ENCODE data around the gene BACE2.

The BACE2 gene

GRCh38 chr21:41152147-41152546 lies 15.8 kb upstream of the BACE2 start:
- H3K4me3 ChIP-seq (ENCODE audit: low read depth in 1 of 2, low read length in 2 of 2), result no peak overlapping the region
- no peaks in the 10 kb centered on the region for H3K9me3 ChIP-seq (ENCODE audit: control insufficient read depth in 1 of 2, low read length in 2 of 2)

GRCh38 chr21:41153443-41153842 lies 14.5 kb upstream of the BACE2 start:
- H3K4me1 ChIP-seq (ENCODE audit: control insufficient read depth in 1 of 2, insufficient read depth in 2 of 2, low read length in 2 of 2), result no peaks in the 10 kb centered on the region
- no peak overlapping the region for H3K4me3 ChIP-seq (ENCODE audit: low read depth in 1 of 2, low read length in 2 of 2)
- H3K27me3 ChIP-seq (ENCODE audit: low read depth, low read length), result no peaks in the 10 kb centered on the region
- peaks cover 4 to 6% of the 10 kb centered on the region in 2 donors for H3K9me3 ChIP-seq (ENCODE audit: control insufficient read depth in 1 of 2, low read length in 2 of 2)
- no peak overlapping the region for H3K27ac ChIP-seq (ENCODE audit: low read length)
- H3K36me3 ChIP-seq (ENCODE audit: control insufficient read depth in 1 of 2, insufficient read depth in 2 of 2, low read length in 2 of 2), result no peaks in the 10 kb centered on the region

More at GRCh38 chr21:41152147-41152546, 15.8 kb upstream of the BACE2 start:
- Histone ChIP-seq H3K36me3 (ENCODE audit: control insufficient read depth in 1 of 2, insufficient read depth in 2 of 2, low read length in 2 of 2) (no peaks in the 10 kb centered on the region), H3K27me3 (ENCODE audit: low read depth, low read length) (no peaks in the 10 kb centered on the region), H3K27ac (ENCODE audit: low read length) (no peak overlapping the region), H3K4me1 (ENCODE audit: control insufficient read depth in 1 of 2, insufficient read depth in 2 of 2, low read length in 2 of 2) (no peaks in the 10 kb centered on the region)

- no peaks in the 10 kb centered on the region for H3K4me1 ChIP-seq (ENCODE audit: control insufficient read depth in 1 of 2, insufficient read depth in 2 of 2, low read length in 2 of 2)
- no peak overlapping the region for H3K4me3 ChIP-seq (ENCODE audit: low read depth in 1 of 2, low read length in 2 of 2)
- no peak overlapping the region for H3K27ac ChIP-seq (ENCODE audit: low read length)
- peaks cover 4 to 9% of the 10 kb centered on the region in 2 donors for H3K9me3 ChIP-seq (ENCODE audit: control insufficient read depth in 1 of 2, low read length in 2 of 2)
- H3K36me3 ChIP-seq (ENCODE audit: control insufficient read depth in 1 of 2, insufficient read depth in 2 of 2, low read length in 2 of 2), result no peaks in the 10 kb centered on the region
- H3K27me3 ChIP-seq (ENCODE audit: low read depth, low read length), result no peaks in the 10 kb centered on the region
These were observed 11.8 kb upstream of the BACE2 start for GRCh38 chr21:41156142-41156541.

- Histone ChIP-seq H3K9me3 (ENCODE audit: control insufficient read depth in 1 of 2, low read length in 2 of 2) (peaks cover 4 to 9% of the 10 kb centered on the region in 2 donors), H3K4me1 (ENCODE audit: control insufficient read depth in 1 of 2, insufficient read depth in 2 of 2, low read length in 2 of 2) (no peaks in the 10 kb centered on the region), H3K27ac (ENCODE audit: low read length) (no peak overlapping the region), H3K27me3 (ENCODE audit: low read depth, low read length) (no peaks in the 10 kb centered on the region), H3K36me3 (ENCODE audit: control insufficient read depth in 1 of 2, insufficient read depth in 2 of 2, low read length in 2 of 2) (no peaks in the 10 kb centered on the region), H3K4me3 (ENCODE audit: low read depth in 1 of 2, low read length in 2 of 2) (no peak overlapping the region)
These were observed 9.9 kb upstream of the BACE2 start for GRCh38 chr21:41158026-41158425.

- H3K4me1 ChIP-seq (ENCODE audit: control insufficient read depth in 1 of 2, insufficient read depth in 2 of 2, low read length in 2 of 2), result no peaks in the 10 kb centered on the region
- H3K27ac ChIP-seq (ENCODE audit: low read length), result no peak overlapping the region
- no peaks in the 10 kb centered on the region for H3K27me3 ChIP-seq (ENCODE audit: low read depth, low read length)
- H3K4me3 ChIP-seq (ENCODE audit: low read depth in 1 of 2, low read length in 2 of 2), result no peak overlapping the region
- H3K36me3 ChIP-seq (ENCODE audit: control insufficient read depth in 1 of 2, insufficient read depth in 2 of 2, low read length in 2 of 2), result no peaks in the 10 kb centered on the region
- H3K9me3 ChIP-seq (ENCODE audit: control insufficient read depth in 1 of 2, low read length in 2 of 2), result peaks cover 4 to 9% of the 10 kb centered on the region in 2 donors
These were observed 7.9 kb upstream of the BACE2 start for GRCh38 chr21:41160036-41160435.

GRCh38 chr21:41161428-41161827 lies 6.5 kb upstream of the BACE2 start:
- Histone ChIP-seq H3K4me1 (ENCODE audit: control insufficient read depth in 1 of 2, insufficient read depth in 2 of 2, low read length in 2 of 2) (no peaks in the 10 kb centered on the region), H3K4me3 (ENCODE audit: low read depth in 1 of 2, low read length in 2 of 2) (no peak overlapping the region), H3K9me3 (ENCODE audit: control insufficient read depth in 1 of 2, low read length in 2 of 2) (peaks cover 4 to 9% of the 10 kb centered on the region in 2 donors), H3K27me3 (ENCODE audit: low read depth, low read length) (no peaks in the 10 kb centered on the region), H3K27ac (ENCODE audit: low read length) (no peak overlapping the region), H3K36me3 (ENCODE audit: control insufficient read depth in 1 of 2, insufficient read depth in 2 of 2, low read length in 2 of 2) (no peaks in the 10 kb centered on the region)

- no peaks in the 10 kb centered on the region for H3K36me3 ChIP-seq (ENCODE audit: control insufficient read depth in 1 of 2, insufficient read depth in 2 of 2, low read length in 2 of 2)
- no peak overlapping the region for H3K27ac ChIP-seq (ENCODE audit: low read length)
- peaks cover 4 to 9% of the 10 kb centered on the region in 2 donors for H3K9me3 ChIP-seq (ENCODE audit: control insufficient read depth in 1 of 2, low read length in 2 of 2)
- no peaks in the 10 kb centered on the region for H3K27me3 ChIP-seq (ENCODE audit: low read depth, low read length)
- H3K4me1 ChIP-seq (ENCODE audit: control insufficient read depth in 1 of 2, insufficient read depth in 2 of 2, low read length in 2 of 2), result no peaks in the 10 kb centered on the region
- no peak overlapping the region for H3K4me3 ChIP-seq (ENCODE audit: low read depth in 1 of 2, low read length in 2 of 2)
These were observed 5.9 kb upstream of the BACE2 start for GRCh38 chr21:41162096-41162495.

- Histone ChIP-seq H3K9me3 (ENCODE audit: control insufficient read depth in 1 of 2, low read length in 2 of 2) (peaks cover 3 to 6% of the 10 kb centered on the region in 2 donors), H3K4me1 (ENCODE audit: control insufficient read depth in 1 of 2, insufficient read depth in 2 of 2, low read length in 2 of 2) (no peaks in the 10 kb centered on the region), H3K27me3 (ENCODE audit: low read depth, low read length) (no peaks in the 10 kb centered on the region), H3K36me3 (ENCODE audit: control insufficient read depth in 1 of 2, insufficient read depth in 2 of 2, low read length in 2 of 2) (no peaks in the 10 kb centered on the region), H3K4me3 (ENCODE audit: low read depth in 1 of 2, low read length in 2 of 2) (no peak overlapping the region), H3K27ac (ENCODE audit: low read length) (no peak overlapping the region)
These were observed 4.9 kb upstream of the BACE2 start for GRCh38 chr21:41163091-41163490.

GRCh38 chr21:41164052-41164451 lies 3.9 kb upstream of the BACE2 start:
- Histone ChIP-seq H3K27ac (ENCODE audit: low read length) (no peak overlapping the region), H3K4me1 (ENCODE audit: control insufficient read depth in 1 of 2, insufficient read depth in 2 of 2, low read length in 2 of 2) (peaks cover 0 to 3% of the 10 kb centered on the region in 2 donors), H3K36me3 (ENCODE audit: control insufficient read depth in 1 of 2, insufficient read depth in 2 of 2, low read length in 2 of 2) (no peaks in the 10 kb centered on the region), H3K9me3 (ENCODE audit: control insufficient read depth in 1 of 2, low read length in 2 of 2) (no peaks in the 10 kb centered on the region), H3K4me3 (ENCODE audit: low read depth in 1 of 2, low read length in 2 of 2) (no peak overlapping the region), H3K27me3 (ENCODE audit: low read depth, low read length) (no peaks in the 10 kb centered on the region)

- Histone ChIP-seq H3K36me3 (ENCODE audit: control insufficient read depth in 1 of 2, insufficient read depth in 2 of 2, low read length in 2 of 2) (no peaks in the 10 kb centered on the region), H3K27ac (ENCODE audit: low read length) (peak overlapping the region; percentile 24), H3K4me3 (ENCODE audit: low read depth in 1 of 2, low read length in 2 of 2) (no peak overlapping the region), H3K27me3 (ENCODE audit: low read depth, low read length) (no peaks in the 10 kb centered on the region), H3K4me1 (ENCODE audit: control insufficient read depth in 1 of 2, insufficient read depth in 2 of 2, low read length in 2 of 2) (peaks cover 4 to 11% of the 10 kb centered on the region in 2 donors), H3K9me3 (ENCODE audit: control insufficient read depth in 1 of 2, low read length in 2 of 2) (no peaks in the 10 kb centered on the region)
These were observed 2.8 kb upstream of the BACE2 start for GRCh38 chr21:41164981-41165655.

- peak overlapping the region in 1 of 2 donors; percentile 69 for H3K4me3 ChIP-seq (ENCODE audit: low read depth in 1 of 2, low read length in 2 of 2)
- H3K9me3 ChIP-seq (ENCODE audit: control insufficient read depth in 1 of 2, low read length in 2 of 2), result no peaks in the 10 kb centered on the region
- H3K4me1 ChIP-seq (ENCODE audit: control insufficient read depth in 1 of 2, insufficient read depth in 2 of 2, low read length in 2 of 2), result peaks cover 4 to 23% of the 10 kb centered on the region in 2 donors
- peak overlapping the region; percentile 60 for H3K27ac ChIP-seq (ENCODE audit: low read length)
- H3K36me3 ChIP-seq (ENCODE audit: control insufficient read depth in 1 of 2, insufficient read depth in 2 of 2, low read length in 2 of 2), result no peaks in the 10 kb centered on the region
- H3K27me3 ChIP-seq (ENCODE audit: low read depth, low read length), result no peaks in the 10 kb centered on the region
These were observed 1.1 kb upstream of the BACE2 start for GRCh38 chr21:41166884-41167283.
